Measurements from ENCODE around the gene RALGDS. TPM values are rescaled to one million over a fixed set of nuclear protein-coding genes. Genes with fewer than 3 reads are reported as not detected.

Gene RALGDS
- total and polyA plus RNA-seq, 2 of the 13 experiments (the other 11 are each of a cell fraction or from before 2014, with no cell fraction given), result 12.9 to 25.5 TPM

DNA sequence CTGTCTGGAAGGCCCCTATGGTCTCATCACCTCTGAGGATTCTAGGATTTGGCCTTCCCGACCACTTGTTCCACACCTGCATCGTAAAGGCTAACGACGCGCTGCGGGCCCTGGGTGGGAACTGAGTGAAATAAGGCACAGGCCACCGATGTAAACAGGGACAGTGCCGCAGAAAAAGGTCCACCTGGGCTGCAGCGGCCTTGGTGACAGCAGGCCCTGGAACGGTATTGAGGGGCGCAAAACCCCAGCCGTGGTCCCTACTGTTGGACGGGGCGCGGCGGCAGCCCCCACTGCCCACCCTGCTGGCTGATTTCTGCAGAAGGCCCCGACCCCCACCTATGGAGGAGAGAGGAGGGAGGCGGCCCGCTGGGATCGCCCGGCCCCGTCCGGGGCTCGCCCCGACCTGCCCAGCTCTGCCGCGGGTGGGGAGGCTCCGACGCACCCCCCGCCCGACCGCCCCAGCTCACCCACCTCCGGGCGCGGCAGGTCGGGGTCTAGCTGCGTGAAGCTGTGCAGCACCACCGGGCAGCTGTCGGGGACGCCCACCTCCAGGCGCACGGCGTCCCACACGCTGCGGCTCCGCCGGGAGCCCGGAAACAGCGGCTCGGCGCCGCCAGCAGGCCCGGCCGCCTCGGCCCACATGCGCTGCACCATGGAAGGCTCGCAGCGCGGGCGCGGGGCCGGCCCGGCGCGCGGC is 391 bp downstream of the RALGDS start (continued):
- TF ChIP-seq, protein P1, sequence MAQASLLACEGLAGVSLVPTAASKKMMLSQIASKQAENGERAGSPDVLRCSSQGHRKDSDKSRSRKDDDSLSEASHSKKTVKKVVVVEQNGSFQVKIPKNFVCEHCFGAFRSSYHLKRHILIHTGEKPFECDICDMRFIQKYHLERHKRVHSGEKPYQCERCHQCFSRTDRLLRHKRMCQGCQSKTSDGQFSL (CRISPR knock-in tag; IDR thresholded peaks at IDR 0.05), result peak; percentile 61; the same call in 1 of the 2 replicates
- TF ChIP-seq ARID4A (CRISPR knock-in tag; IDR thresholded peaks at IDR 0.05; ENCODE audit: borderline replicate concordance), result peak; percentile 31; the same call in 1 of the 2 replicates
- TF ChIP-seq ZNF891 (CRISPR knock-in tag; IDR thresholded peaks at IDR 0.05), result no peak
- 0 out of 2 replicates have a peak, but pooled peaks have one; percentile 28 for TF ChIP-seq MED13 (CRISPR knock-in tag; IDR thresholded peaks at IDR 0.05)
- TF ChIP-seq, protein P2, sequence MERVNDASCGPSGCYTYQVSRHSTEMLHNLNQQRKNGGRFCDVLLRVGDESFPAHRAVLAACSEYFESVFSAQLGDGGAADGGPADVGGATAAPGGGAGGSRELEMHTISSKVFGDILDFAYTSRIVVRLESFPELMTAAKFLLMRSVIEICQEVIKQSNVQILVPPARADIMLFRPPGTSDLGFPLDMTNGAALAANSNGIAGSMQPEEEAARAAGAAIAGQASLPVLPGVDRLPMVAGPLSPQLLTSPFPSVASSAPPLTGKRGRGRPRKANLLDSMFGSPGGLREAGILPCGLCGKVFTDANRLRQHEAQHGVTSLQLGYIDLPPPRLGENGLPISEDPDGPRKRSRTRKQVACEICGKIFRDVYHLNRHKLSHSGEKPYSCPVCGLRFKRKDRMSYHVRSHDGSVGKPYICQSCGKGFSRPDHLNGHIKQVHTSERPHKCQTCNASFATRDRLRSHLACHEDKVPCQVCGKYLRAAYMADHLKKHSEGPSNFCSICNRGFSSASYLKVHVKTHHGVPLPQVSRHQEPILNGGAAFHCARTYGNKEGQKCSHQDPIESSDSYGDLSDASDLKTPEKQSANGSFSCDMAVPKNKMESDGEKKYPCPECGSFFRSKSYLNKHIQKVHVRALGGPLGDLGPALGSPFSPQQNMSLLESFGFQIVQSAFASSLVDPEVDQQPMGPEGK (CRISPR knock-in tag; IDR thresholded peaks at IDR 0.05), result peak; percentile 29
